IPS DF 4.7 (cell line): ENCODE data around the gene PHC3.
"Not testable (repeated sequence)": the region's sequence is repeated elsewhere in the genome, so short reads cannot be mapped to it uniquely, and the experiment has no call there.

Experiments
- DNase-seq: peaks from one replicate; pipeline ENCODE4 v3.0.0-alpha.2; 2013; ENCODE audit warnings: low spot score; ENCODE audit errors: extremely low read depth

Gene PHC3

GRCh38 chr3:170128977-170129431, 52.5 kb downstream of the PHC3 start:
- no peak for DNase-seq

- DNase-seq: no peak
Measured at GRCh38 chr3:170128259-170128976, 53.1 kb downstream of the PHC3 start.

- no peak for DNase-seq
Measured at GRCh38 chr3:170117134-170117533, 64.4 kb downstream of the PHC3 start.

- DNase-seq: not testable (repeated sequence)
Measured at GRCh38 chr3:170114165-170114564, 67.4 kb downstream of the PHC3 start.

- no peak for DNase-seq
Measured at GRCh38 chr3:170111147-170111771, 70.3 kb downstream of the PHC3 start.

- no peak for DNase-seq
Measured at GRCh38 chr3:170109579-170110293, 71.8 kb downstream of the PHC3 start.

- DNase-seq: no peak
Measured at GRCh38 chr3:170108955-170109354, 72.6 kb downstream of the PHC3 start.

- DNase-seq: no peak
Measured at GRCh38 chr3:170107941-170108340, 73.6 kb downstream of the PHC3 start.

GRCh38 chr3:170102431-170102830, 79.1 kb downstream of the PHC3 start:
- no peak for DNase-seq

- DNase-seq: no peak
Measured at GRCh38 chr3:170100944-170101343, 80.6 kb downstream of the PHC3 start.

- DNase-seq: no peak
Measured at GRCh38 chr3:170098753-170099152, 82.8 kb downstream of the PHC3 start.

GRCh38 chr3:170096342-170096741, 85.2 kb downstream of the PHC3 start:
- DNase-seq: no peak

GRCh38 chr3:170095771-170096170, 85.8 kb downstream of the PHC3 start:
- DNase-seq: no peak

- DNase-seq: no peak
Measured at GRCh38 chr3:170092907-170093306, 88.6 kb downstream of the PHC3 start.

GRCh38 chr3:170090601-170090981, 90.9 kb downstream of the PHC3 start:
- no peak for DNase-seq

- DNase-seq: no peak
Measured at GRCh38 chr3:170089862-170090600, 91.5 kb downstream of the PHC3 start.

- no peak for DNase-seq
Measured at GRCh38 chr3:170085396-170085795, 96.1 kb downstream of the PHC3 start.

GRCh38 chr3:170083343-170083742, 98.2 kb downstream of the PHC3 start:
- no peak for DNase-seq

- no peak for DNase-seq
Measured at GRCh38 chr3:170081079-170081741, 100.3 kb downstream of the PHC3 start.

GRCh38 chr3:170080605-170081004, 100.9 kb downstream of the PHC3 start:
- DNase-seq: no peak

GRCh38 chr3:170079536-170080165, 101.9 kb downstream of the PHC3 start:
- no peak for DNase-seq
